K562 (cell line): ENCODE measurements around the gene OPRL1. TPM values are rescaled to one million over a fixed set of nuclear protein-coding genes. Genes with fewer than 3 reads are reported as not detected.

Experiments
- ESRRB ChIP-seq: fragments of 250-450 bp; sonication (Bioruptor Pico); IDR thresholded peaks from 2 replicates; pipeline ENCODE4 v1.5.0; 2020; ENCODE audit warnings: mild to moderate bottlenecking, moderate library complexity, borderline replicate concordance
- ETV5 ChIP-seq: sonication (generic); formaldehyde crosslinking; IDR thresholded peaks from 2 replicates; pipeline ENCODE4 v1.4.0; 2020; ENCODE audit warnings: low read depth, mild to moderate bottlenecking, missing genetic modification reagents
- FOXK1 ChIP-seq: sonication (generic); formaldehyde crosslinking; IDR thresholded peaks from 2 replicates; pipeline ENCODE4 v1.8.0; 2022; ENCODE audit warnings: missing genetic modification reagents, mild to moderate bottlenecking, borderline replicate concordance
- MAZ ChIP-seq, 2 experiments: fragments of 450-650 bp in 1 of 2; sonication (generic) in 1 of 2; formaldehyde crosslinking; IDR thresholded peaks in 1 of 2; conservative IDR thresholded peaks in 1 of 2; 2 replicates each; pipeline versions ENCODE4 v1.4.0 to v1.5.0; 2020; ENCODE audit warnings: mild to moderate bottlenecking in 1 of 2, missing genetic modification reagents in 1 of 2
- POLR2G ChIP-seq: fragments of 200-400 bp; formaldehyde crosslinking; IDR thresholded peaks from 2 replicates; pipeline ENCODE4 v1.6.1; 2017; ENCODE audit warnings: low read depth, mild to moderate bottlenecking, antibody characterized with exemption, low read length, moderate library complexity
- RB1 ChIP-seq: fragments of 450-650 bp; IDR thresholded peaks from 2 replicates; pipeline ENCODE4 v1.6.1; 2017; ENCODE audit warnings: low read depth, mild to moderate bottlenecking
- SMARCB1 ChIP-seq: IDR thresholded peaks from 2 replicates; pipeline ENCODE4 v1.6.1; 2011; ENCODE audit warnings: improper control_type of control experiment, low read depth; ENCODE audit not compliant: insufficient read length
- SNIP1 ChIP-seq: fragments of 450-650 bp; IDR thresholded peaks from 2 replicates; pipeline ENCODE4 v1.7.1; 2017; ENCODE audit warnings: low read depth, mild to moderate bottlenecking
- ZBTB7A ChIP-seq: IDR thresholded peaks from 2 replicates; pipeline ENCODE4 v1.6.1; 2011; ENCODE audit warnings: low read depth, mild to moderate bottlenecking, low read length, moderate library complexity, borderline replicate concordance; ENCODE audit not compliant: control insufficient read depth
- ZFX ChIP-seq: sonication (generic); formaldehyde crosslinking; IDR thresholded peaks from 2 replicates; pipeline ENCODE4 v1.8.0; 2022; ENCODE audit warnings: mild to moderate bottlenecking, missing genetic modification reagents, moderate library complexity
- ZNF174 ChIP-seq: fragments of 250-450 bp; sonication (Bioruptor Pico); IDR thresholded peaks from 2 replicates; pipeline ENCODE4 v1.4.0; 2020; ENCODE audit warnings: mild to moderate bottlenecking
- polyA plus RNA-seq, 8 experiments: library from polyadenylated mRNA; depleted of rRNA in 4 of 8; stranded (reverse) in 5 of 8; unstranded in 3 of 8; fragments of >200 nt; fragmentation: Nextera tagmentation in 2 of 8; fragmentation: Illumina TruSeq in 1 of 8; extraction: Ambion mirVana in 2 of 8; extraction: Trizol in 1 of 8; gene quantifications; 2 replicates each; pipeline versions ENCODE4 v1.2.1 to v1.2.3, GENCODE V29; 2011 to 2014; ENCODE audit warnings: inconsistent platforms in 1 of 8, missing spikeins in 1 of 8
- total RNA-seq, 7 experiments: library from RNA; depleted of rRNA in 6 of 7; stranded (reverse); fragments of >200 nt in 6 of 7; fragmentation: Illumina TruSeq in 2 of 7; extraction: Trizol in 2 of 7; gene quantifications; 2 replicates each; pipeline versions ENCODE4 v1.2.1 to v1.2.3, GENCODE V29; 2011 to 2021; ENCODE audit warnings: low replicate concordance in 1 of 7
- TF ChIP-seq, protein P1 (sequence below), 3 experiments: fragments of 200-800 bp in 1 of 3; sonication (Bioruptor generic) in 1 of 3; sonication (generic) in 1 of 3; formaldehyde crosslinking in 1 of 3; IDR thresholded peaks; 2 replicates each; pipeline versions ENCODE4 v1.6.1 to v1.8.0; 2016 to 2022; ENCODE audit warnings: mild to moderate bottlenecking in 2 of 3, missing compliant biosample characterization in 2 of 3, missing genetic modification characterization in 2 of 3, missing genetic modification reagents in 1 of 3
- TF ChIP-seq, protein P2 (sequence below): fragments of 250-450 bp; sonication (Bioruptor Pico); IDR thresholded peaks from 2 replicates; pipeline ENCODE4 v1.5.0; 2020; ENCODE audit warnings: mild to moderate bottlenecking
- TF ChIP-seq, protein P3 (sequence below): fragments of 450-650 bp; conservative IDR thresholded peaks from 2 replicates; pipeline ENCODE4 v1.6.1; 2016; ENCODE audit warnings: missing genetic modification characterization, low read depth, mild to moderate bottlenecking, control low read depth, missing compliant biosample characterization
- TF ChIP-seq, protein P4 (sequence below): sonication (generic); formaldehyde crosslinking; IDR thresholded peaks from 2 replicates; pipeline ENCODE4 v1.8.0; 2022; ENCODE audit warnings: mild to moderate bottlenecking, missing genetic modification reagents
- TF ChIP-seq, protein P5 (sequence below), 2 experiments: fragments of 250-450 bp in 1 of 2; fragments of 450-650 bp in 1 of 2; sonication (Bioruptor Pico) in 1 of 2; IDR thresholded peaks; 2 replicates each; pipeline versions ENCODE4 v1.6.1 to v1.8.0; 2016 to 2021; ENCODE audit warnings: mild to moderate bottlenecking in 2 of 2, moderate library complexity in 2 of 2, missing compliant biosample characterization in 1 of 2, missing genetic modification characterization in 1 of 2

Gene OPRL1
- total and polyA plus RNA-seq, 9 of the 15 experiments (the other 6 are each of a cell fraction or from before 2014, with no cell fraction given) = 0.06 to 0.33 (median 0.11) TPM; not detected in 2

DNA sequence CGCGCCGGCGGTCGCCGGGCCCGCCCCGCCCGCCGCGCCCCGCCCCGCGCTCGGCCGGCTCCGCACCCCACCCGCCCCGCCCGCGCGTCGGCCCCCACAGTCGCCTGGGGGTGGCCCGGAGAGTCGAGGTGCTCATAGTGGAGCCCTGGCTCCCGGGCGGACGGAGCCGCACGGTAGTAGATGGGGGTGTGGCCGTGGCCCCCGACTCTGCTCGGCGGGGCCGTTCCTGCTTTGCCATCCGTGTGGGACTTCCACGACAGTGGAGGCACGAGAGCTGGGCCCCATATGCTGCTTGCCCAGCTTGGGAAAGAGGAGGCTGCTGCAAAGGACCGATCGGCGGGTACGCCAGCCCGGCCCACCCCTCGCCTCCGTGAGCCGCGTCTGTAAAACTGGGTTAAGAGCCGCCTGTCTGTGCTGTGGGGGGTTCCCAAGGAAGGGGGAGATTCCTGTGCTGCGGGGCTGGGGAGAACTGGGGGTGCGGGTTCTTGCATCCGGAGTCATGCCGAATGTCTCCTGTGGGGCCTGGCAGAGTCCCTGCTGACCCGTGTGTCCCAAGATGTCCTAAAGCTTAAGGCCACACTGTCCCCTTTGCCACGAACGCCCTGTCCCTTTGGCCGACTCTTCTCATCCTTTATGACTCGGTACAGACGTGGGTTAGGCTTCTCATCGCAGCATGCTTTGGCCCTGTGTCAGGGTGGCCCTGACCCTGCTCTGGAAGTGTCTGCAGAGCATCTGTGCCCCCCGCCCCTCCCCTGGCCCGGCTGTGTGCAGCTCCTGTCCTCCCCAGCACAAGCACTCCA lies at the start of gene OPRL1 (continued):
- TF ChIP-seq ETV5 (no peak), FOXK1 (no peak), ZNF174 (CRISPR knock-in tag) (no peak), SNIP1 (no peak), RB1 (no peak), ZFX (0 out of 2 replicates have a peak, but pooled peaks have one; percentile 23), POLR2G (no peak), MAZ (CRISPR knock-in tag; conservative IDR thresholded peaks at IDR 0.05 in 1 of 2, IDR thresholded peaks at IDR 0.05 in 1 of 2) (no peak; a peak in 1 of 4 replicates), ZBTB7A (0 out of 2 replicates have a peak, but pooled peaks have one; percentile 19), ESRRB (CRISPR knock-in tag) (no peak), SMARCB1 (no peak)
- TF ChIP-seq, protein P1, sequence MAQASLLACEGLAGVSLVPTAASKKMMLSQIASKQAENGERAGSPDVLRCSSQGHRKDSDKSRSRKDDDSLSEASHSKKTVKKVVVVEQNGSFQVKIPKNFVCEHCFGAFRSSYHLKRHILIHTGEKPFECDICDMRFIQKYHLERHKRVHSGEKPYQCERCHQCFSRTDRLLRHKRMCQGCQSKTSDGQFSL (CRISPR knock-in tag; IDR thresholded peaks at IDR 0.05) = peak; percentile 28; the same call in 1 of the 2 replicates
- TF ChIP-seq, protein P1 (tag; IDR thresholded peaks at IDR 0.05) = no peak
- TF ChIP-seq, protein P2, sequence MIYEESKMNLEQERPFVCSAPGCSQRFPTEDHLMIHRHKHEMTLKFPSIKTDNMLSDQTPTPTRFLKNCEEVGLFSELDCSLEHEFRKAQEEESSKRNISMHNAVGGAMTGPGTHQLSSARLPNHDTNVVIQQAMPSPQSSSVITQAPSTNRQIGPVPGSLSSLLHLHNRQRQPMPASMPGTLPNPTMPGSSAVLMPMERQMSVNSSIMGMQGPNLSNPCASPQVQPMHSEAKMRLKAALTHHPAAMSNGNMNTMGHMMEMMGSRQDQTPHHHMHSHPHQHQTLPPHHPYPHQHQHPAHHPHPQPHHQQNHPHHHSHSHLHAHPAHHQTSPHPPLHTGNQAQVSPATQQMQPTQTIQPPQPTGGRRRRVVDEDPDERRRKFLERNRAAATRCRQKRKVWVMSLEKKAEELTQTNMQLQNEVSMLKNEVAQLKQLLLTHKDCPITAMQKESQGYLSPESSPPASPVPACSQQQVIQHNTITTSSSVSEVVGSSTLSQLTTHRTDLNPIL (CRISPR knock-in tag) = no peak
- TF ChIP-seq, protein P3, sequence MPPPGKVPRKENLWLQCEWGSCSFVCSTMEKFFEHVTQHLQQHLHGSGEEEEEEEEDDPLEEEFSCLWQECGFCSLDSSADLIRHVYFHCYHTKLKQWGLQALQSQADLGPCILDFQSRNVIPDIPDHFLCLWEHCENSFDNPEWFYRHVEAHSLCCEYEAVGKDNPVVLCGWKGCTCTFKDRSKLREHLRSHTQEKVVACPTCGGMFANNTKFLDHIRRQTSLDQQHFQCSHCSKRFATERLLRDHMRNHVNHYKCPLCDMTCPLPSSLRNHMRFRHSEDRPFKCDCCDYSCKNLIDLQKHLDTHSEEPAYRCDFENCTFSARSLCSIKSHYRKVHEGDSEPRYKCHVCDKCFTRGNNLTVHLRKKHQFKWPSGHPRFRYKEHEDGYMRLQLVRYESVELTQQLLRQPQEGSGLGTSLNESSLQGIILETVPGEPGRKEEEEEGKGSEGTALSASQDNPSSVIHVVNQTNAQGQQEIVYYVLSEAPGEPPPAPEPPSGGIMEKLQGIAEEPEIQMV (tag) = no peak
- TF ChIP-seq, protein P4, sequence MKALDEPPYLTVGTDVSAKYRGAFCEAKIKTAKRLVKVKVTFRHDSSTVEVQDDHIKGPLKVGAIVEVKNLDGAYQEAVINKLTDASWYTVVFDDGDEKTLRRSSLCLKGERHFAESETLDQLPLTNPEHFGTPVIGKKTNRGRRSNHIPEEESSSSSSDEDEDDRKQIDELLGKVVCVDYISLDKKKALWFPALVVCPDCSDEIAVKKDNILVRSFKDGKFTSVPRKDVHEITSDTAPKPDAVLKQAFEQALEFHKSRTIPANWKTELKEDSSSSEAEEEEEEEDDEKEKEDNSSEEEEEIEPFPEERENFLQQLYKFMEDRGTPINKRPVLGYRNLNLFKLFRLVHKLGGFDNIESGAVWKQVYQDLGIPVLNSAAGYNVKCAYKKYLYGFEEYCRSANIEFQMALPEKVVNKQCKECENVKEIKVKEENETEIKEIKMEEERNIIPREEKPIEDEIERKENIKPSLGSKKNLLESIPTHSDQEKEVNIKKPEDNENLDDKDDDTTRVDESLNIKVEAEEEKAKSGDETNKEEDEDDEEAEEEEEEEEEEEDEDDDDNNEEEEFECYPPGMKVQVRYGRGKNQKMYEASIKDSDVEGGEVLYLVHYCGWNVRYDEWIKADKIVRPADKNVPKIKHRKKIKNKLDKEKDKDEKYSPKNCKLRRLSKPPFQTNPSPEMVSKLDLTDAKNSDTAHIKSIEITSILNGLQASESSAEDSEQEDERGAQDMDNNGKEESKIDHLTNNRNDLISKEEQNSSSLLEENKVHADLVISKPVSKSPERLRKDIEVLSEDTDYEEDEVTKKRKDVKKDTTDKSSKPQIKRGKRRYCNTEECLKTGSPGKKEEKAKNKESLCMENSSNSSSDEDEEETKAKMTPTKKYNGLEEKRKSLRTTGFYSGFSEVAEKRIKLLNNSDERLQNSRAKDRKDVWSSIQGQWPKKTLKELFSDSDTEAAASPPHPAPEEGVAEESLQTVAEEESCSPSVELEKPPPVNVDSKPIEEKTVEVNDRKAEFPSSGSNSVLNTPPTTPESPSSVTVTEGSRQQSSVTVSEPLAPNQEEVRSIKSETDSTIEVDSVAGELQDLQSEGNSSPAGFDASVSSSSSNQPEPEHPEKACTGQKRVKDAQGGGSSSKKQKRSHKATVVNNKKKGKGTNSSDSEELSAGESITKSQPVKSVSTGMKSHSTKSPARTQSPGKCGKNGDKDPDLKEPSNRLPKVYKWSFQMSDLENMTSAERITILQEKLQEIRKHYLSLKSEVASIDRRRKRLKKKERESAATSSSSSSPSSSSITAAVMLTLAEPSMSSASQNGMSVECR (CRISPR knock-in tag) = no peak
- TF ChIP-seq, protein P5, sequence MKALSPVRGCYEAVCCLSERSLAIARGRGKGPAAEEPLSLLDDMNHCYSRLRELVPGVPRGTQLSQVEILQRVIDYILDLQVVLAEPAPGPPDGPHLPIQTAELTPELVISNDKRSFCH (CRISPR knock-in tag; IDR thresholded peaks at IDR 0.05) = no peak
- TF ChIP-seq, protein P5 (tag; IDR thresholded peaks at IDR 0.05) = no peak
